Keratinocyte (primary cell): ENCODE measurements around the gene CCDC28A.

Experiments
- CTCF ChIP-seq, 3 experiments: IDR thresholded peaks in 1 of 3; conservative IDR thresholded peaks in 1 of 3; optimal IDR thresholded peaks in 1 of 3; 2 replicates in 2 of 3; 3 replicates in 1 of 3; pipeline versions ENCODE3 to v1.5.1; 2011; ENCODE audit warnings: low read length in 3 of 3, mild to moderate bottlenecking in 3 of 3, moderate library complexity in 2 of 3, control low read depth in 1 of 3, inconsistent platforms in 1 of 3; ENCODE audit not compliant: insufficient read depth in 2 of 3; ENCODE audit errors: extremely low read depth in 1 of 3
- EZH2 ChIP-seq: IDR thresholded peaks from one replicate; pipeline ENCODE4 v1.6.1; 2012; ENCODE audit warnings: inconsistent platforms, mild to moderate bottlenecking, low read length, moderate library complexity

DNA sequence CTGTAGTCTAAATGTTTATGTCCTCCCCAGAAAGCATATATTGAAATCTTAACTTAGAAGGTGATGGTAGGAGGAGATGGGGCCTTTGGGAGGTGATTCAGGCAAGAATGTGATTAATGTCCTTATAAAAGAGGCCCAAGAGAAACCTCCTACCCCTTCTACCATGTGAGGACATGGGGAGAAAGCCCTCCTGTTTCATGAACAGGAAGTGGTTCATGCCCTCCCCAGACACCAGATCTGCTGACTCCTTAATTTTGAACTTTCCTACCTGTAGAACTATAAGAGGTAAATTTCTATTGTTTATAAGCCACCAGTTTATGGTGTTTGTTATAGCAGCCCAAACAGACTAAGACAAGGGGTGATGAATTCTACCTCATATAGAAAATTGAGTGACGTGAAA lies 13.6 kb downstream of the CCDC28A start:
- TF ChIP-seq EZH2 = no peak
- no peak for TF ChIP-seq CTCF (optimal IDR thresholded peaks at IDR 0.05 in 1 of 3, IDR thresholded peaks at IDR 0.05 in 1 of 3, conservative IDR thresholded peaks at IDR 0.05 in 1 of 3; ENCODE audit: extremely low read depth in 1 of 3, insufficient read depth in 2 of 3, low read length in 3 of 3)
